COLO829 (cell line): ENCODE measurements around the gene TULP4.
"Not testable (repeated sequence)": the region's sequence is repeated elsewhere in the genome, so short reads cannot be mapped to it uniquely, and the experiment has no call there.

Source experiments
- DNase-seq: peaks from one replicate; pipeline ENCODE4 v3.0.0; 2012; ENCODE audit warnings: low spot score

Gene TULP4

DNA sequence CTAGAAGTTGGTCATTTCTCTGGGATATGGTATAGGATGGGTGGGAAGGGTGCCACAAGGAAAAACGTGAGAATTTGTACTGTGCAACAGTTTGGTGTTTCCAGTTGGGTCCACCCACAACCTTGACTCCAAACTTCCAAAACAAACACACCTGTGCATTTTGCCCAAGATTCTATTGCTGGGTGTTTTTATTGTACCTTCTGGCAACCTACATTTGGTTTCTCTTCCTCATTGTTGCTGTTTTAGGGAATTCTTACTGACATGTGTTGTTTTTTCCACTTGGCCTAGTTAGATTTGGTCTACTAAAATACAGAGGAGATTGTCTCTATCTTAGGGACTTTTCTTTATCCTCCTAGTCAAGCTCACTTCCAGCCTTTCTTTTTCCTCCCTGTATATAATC lies 16.7 kb downstream of the TULP4 start:
- no peak for DNase-seq

DNA sequence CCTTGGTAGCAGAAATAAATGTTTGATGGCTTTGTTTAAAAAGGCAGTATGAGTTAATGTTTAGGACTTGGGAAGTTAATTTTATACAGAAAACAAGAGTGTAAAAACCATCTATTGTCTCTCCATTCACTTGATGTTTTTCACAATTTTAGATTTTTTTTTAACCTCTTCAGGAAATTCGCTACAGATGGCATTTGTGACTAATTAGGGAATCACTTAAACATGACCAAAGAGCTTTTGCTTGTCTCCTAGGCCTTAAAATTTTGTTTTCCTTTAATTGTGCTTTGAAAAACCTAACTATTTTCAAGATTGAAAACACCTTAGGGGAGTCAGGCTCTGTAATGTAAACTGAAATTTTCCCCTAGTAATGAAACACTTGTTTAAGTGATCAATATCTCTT lies 17.3 kb downstream of the TULP4 start:
- no peak for DNase-seq

DNA sequence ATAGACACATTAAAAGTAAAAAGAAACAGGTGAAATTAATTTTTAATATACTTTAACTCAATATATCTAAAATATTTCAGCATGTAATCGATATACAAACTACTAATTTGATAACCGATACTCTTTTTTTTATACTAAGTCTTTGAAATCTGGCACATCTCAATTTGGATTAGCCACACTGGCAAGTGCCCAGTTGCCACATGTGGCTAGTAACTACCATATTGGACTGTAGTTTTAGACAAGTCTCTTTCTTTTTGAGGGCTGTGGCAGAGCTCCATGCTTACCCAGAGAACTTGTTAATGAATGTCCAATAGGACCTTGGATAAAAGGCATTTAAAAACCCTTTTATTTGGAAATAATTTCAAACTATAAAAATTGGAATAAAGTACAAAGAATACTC lies 17.8 kb downstream of the TULP4 start:
- no peak for DNase-seq

DNA sequence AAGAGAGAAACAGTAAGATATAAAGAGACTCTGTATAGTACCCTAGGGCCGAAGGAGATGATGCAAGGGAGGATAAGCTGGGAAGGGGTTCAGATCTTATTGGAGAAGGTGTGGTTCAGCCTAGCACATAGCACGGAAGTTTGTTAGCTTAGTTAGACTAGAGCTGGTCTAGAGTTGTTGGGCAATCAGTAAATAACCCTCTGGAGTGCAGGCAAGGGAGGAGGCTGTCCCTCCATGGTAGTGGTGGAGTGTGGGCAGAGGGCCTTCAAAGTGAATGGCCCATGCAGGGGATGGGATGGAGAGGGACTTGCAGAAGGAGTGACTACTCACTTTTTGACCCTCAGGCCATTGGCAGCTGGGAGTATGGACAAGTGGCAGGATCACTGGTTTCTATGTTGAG lies 20.0 kb downstream of the TULP4 start:
- DNase-seq, result no peak

DNA sequence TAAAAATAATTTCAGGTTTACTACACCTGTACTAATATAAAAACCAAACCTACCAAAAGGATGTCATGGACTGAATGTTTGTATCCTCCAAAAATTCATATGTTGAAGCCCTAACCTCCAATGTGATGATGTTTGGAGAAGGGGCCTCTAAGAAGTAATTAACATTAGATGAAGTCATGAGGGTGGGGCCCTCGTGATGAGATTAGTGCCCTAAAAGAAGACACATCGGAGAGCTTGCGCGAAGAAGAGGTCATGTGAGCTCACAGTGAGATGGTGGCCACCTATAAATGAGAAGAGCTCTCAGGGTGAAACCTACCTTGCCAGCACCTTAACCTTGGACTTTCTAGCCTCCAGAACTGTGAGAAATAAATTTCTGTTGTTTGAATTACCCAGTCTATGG lies 20.8 kb downstream of the TULP4 start:
- DNase-seq, result no peak

DNA sequence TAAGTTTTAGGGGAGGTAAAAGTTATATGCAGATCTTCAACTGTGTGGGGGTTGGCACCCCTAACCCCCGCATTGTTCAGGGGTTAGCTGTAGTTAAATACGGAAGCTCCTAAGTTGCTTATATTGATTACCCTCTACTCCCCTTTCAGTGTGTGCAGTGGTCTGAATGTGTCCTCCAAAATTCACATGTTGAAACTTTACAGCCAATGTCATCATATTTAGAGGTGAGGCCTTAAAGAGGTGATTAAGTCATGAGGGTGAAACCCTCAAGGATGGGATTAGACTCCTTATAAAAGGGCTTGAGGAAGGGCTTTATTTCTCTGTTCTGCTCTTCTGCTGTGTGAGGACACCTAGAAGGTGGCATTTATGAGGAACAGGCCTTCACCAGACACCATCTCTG lies 22.3 kb downstream of the TULP4 start:
- no peak for DNase-seq

DNA sequence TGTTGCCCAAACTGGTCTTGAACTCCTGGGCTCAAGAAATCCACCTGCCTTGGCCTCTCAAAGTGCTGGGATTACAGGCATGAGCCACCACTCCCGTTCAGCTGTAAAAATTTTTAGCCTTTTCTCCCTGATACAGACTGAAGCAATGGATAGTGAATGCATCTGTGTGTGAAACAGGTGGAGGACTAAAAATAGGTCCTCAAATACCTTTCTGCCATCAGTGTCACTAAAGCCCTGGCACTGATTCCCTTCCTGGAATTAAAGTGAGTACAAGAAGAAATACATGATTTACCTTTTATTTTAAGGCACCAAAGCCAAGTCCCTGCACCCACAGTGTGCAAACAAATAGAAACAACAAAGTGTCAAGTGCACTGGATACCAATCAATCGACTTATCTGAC lies 25.1 kb downstream of the TULP4 start:
- DNase-seq, result no peak

DNA sequence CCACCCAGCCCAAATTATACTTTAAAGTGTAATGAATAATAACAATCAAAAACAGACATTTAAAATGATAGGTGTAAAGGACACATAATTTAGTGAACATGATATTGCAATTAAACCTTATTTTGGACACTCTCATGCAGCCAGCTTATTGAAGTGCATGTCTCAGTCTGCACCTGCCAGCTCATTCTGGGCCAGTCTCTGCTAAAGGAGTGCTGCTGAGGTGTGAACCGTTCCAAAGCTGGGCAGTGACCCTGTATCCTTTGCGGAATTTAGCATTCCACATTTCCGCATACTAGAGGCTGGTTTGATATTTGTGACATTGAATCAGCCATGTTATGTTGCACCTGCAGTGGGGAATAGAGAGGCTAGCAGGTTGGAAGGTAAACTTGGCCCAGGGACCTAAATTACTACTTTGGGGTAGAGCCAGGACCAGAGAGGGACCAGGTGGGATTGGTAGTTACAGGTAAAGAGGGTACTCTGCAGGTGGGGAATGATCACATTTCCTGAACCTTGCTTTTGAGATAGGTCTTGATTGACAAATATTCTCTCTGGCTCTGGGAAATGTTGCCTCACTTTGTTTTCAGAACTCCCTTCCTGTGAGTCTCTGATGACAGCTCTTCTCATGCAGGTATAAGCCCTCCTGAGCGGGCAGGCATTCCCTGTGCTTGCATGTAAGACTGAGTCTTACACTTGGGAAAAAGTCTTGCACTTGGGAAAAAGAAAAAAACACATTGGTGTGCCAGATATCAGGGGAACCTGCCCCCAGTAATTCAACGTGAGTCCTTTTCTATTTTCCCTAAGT lies 26.2 kb downstream of the TULP4 start:
- DNase-seq, result no peak

DNA sequence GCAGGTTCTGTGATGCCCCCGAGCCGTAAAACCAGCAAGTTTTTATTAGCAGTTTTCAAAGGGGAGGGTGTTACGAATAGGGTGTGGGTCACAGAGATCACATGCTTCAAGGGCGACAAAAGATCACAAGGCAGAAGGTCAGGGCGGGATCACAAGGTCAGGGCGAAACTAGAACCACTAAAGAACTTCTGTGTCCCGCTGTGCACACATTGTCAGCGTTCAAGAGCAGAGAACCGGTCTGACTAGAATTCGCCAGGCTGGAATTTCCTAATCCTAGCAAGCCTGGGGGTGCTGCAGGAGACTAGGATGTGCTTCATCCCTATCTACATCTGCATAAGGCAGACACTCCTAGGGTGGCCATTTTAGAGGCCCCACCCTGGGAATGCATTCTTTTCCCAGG lies 26.9 kb downstream of the TULP4 start:
- DNase-seq, result not testable (repeated sequence)

DNA sequence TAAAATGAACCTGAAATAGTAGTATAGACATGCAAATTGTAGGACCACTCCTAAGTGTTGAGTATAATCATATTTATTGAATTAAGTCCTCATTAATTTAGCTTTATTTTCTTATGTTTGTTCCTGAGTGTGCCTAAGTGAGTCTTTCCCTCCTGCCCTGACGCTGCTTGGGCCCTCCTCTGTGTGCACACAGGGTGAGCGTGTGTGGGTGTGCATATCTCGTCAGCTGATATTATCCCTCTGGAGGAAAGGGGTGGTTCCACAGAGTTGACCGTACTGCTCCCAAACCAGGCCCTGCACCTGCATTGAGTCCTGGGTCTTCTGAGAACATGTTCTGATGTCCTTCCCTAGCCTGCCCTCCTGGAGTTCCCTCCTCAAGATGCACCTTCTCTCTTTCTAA lies 28.0 kb downstream of the TULP4 start:
- DNase-seq, result no peak

DNA sequence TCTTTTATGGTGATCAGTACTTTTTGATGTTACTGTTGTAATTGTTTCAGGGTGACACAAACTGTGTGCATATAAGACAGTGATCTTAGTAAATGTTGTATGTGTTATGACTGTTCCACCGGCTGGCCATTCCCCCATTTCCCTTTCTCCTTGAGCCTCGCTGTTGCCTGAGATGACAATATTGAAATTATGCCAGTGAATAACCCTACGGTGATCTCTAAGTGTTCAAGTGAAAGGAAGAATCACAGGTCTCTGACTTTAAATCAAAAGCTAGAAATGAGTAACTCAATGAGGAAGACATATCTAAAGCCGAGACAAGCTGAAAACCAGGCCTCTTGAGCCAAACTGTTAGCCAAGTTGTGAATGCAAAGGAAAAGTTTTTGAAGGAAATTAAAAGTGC lies 32.3 kb downstream of the TULP4 start:
- DNase-seq, result no peak

DNA sequence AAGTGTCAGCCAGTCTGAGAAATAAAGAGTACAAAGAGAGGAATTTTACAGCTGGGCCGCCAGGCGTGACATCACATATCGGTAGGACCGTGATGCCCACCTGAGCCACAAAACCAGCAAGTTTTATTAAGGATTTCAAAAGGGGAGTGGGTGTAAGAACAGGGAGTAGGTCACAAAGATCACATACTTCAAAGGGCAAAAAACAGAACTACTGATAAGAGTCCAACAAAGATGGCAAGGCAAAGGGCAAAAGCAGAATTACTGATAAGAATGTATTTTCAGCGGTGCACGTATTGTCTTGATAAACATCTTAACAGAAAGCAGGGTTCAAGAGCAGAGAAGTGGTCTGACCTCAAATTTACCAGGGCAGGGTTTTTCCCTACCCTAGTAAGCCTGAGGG lies 33.2 kb downstream of the TULP4 start:
- DNase-seq, result not testable (repeated sequence)

DNA sequence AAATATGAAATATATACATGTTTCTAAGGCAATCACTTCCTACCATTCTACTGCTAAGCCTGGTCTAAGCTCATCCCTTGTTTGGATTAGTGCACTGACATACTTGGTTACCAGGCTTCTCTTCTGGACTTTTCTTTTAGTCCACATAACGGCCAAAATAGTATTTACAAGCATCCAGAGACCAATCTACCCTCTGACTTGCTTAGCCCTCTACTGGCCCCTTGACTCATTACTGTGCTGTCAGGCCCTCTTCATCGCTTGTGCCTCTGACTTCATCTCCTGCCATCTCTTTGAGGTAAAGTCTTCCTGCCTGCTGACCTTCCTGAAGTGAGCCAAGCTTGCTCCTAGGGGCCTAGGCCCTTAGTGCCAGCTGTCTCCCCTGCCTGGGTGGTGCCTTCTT lies 35.1 kb downstream of the TULP4 start:
- DNase-seq, result no peak

DNA sequence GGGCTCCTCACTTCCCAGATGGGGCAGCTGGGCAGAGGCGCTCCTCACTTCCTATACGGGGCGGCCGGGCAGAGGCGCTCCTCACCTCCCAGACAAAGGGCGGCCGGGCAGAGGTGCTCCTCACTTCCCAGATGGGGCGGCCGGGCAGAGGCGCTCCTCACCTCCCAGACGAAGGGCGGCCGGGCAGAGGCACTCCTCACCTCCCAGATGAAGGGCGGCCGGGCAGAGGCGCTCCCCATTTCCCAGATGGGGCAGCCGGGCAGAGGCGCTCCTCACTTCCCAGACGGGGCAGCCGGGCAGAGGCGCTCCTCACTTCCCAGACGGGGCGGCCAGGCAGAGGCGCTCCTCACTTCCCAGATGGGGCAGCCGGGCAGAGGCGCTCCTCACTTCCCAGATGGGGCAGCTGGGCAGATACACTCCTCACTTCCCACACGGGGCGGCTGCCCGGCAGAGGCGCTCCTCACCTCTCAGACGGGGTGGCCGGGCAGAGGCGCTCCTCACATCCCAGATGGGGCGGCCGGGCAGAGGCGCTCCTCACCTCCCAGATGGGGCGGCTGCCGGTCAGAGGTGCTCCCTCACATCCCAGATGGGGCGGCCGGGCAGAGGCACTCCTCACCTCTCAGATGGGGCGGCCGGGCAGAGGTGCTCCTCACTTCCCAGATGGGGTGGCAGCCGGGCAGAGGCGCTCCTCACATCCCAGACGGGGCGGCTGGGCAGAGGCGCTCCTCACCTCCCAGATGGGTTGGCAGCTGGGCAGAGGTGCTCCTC lies 36.7 kb downstream of the TULP4 start:
- DNase-seq, result not testable (repeated sequence)

DNA sequence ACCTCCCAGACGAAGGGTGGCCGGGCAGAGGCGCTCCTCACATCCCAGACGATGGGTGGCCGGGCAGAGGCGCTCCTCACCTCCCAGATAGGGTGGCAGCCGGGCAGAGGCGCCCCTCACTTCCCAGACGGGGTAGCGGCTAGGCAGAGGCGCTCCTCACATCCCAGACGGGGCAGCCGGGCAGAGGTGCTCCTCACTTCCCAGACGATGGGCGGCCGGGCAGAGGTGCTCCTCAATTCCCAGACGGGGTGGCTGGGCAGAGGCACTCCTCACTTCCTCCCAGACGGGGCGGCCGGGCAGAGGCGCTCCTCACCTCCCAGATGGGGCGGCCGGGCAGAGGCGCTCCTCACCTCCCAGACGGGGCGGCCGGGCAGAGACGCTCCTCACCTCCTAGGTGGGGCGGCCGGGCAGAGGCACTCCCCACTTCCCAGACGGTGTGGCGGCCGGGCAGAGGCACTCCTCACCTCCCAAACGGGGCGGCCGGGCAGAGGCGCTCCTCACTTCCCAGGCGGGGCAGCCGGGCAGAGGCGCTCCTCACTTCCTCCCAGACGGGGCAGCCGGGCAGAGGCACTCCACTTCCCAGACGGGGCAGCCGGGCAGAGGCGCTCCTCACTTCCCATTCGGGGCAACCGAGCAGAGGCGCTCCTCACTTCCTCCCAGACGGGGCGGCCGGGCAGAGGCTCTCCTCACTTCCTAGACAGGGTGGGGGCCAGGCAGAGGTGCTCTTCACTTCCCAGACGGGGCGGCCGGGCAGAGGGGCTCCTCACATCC lies 37.4 kb downstream of the TULP4 start:
- DNase-seq, result not testable (repeated sequence)

DNA sequence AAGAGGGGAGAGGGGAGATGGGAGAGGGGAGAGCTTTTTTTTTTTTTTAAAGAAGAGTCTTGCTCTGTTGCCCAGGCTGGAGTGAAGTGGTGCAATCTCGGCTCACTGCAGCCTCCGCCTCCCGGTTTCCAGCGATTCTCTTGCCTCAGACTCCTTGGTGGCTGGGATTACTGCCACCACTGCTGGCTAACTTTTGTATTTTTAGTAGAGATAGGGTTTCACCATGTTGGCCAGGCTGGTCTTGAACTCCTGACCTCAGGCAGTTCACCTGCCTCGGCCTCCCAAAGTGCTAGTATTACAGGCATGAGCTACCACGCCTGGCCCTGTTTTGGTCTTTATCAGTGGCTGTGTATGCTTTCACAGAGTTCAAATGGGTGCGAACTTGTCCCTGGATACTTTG lies 38.5 kb downstream of the TULP4 start:
- not testable (repeated sequence) for DNase-seq

DNA sequence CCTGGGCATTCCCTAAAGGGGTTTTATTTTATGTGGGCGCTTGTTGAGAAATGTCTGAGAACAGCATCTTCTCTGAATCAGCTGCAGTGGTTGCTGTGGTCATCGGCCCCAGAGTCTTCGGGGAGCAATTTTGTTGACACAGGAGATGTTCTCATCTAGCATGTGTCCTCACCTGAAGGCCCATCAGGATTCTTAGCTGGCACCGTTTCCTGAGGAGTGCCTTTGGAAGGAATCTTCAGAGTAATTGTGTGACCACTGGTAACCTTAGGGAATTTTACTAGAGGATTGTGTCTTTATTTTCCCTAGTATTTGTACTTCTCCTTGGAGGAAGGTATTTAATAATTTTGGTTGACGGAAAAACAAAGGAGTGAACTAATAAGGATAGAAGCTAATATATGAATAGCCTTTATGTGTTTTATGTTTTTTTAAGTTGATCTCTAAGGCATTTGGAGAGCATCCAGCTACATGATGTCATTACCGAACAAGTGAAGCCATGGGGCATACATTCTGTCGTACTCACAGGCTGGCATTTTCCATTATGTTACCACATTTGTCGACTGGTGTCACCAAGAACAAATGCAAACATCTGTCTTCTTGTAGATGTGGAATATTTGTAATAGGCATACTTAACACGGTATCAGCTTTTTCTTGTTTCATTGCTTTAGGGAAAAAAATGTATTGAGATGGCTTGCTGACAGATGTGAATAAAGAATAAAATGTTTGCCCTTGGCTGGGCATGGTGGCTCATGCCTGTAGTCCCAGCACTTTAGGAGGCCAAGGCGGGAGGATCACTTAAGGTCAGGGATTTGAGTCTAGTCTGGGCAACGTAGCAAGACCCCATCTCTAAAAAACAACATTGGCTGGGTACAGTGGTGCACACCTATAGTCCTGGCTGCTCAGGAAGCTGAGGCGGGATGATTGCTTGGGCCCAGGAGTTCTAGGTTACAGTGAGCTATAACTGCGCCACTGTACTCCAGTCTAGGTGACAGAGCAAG lies 41.9 kb downstream of the TULP4 start:
- no peak for DNase-seq

DNA sequence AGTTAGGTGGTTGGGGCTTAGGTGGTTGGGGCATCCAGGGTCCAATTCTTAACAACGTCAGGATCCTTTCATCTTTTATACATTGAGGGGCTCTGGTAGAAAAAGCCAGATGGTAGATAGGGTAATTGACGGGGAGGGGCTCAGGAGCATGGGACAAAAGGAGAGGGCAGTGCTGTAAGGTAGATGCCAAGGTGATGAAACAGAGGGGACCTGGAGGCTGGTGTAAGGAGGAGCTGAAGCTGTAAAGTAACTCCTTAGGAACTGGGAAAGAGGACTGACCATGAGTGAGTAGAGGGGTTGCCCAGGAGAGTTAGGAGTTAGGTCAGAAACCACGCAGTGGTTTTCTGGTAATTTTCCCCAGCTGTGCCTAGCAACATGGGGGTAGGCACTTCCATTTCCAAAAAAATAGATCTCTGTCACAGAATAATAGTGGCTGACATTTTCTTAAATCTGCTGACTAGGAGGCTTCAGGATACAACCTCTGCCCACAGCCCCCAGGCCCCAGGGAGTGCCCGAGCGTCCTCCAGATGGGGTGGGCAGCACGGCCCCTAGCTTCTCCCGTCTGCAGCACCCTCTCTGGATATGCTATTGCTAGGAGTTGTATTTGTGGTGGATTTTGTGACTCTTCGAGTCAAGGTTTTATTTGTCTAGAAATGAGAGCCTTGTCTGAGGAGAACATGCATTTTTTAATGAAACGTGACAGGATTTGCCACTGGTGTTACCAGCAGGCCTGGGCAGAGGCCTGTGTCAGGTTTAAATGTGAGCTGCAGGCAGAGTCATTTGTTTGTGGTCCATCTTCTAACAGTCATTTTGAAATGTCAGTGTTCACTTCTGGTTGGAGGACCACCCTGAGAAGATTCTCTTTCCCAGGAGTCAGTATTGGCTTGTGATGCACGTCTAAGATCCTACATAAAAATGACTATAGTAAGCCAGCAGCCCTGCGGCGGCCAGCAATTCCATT lies 44.6 kb downstream of the TULP4 start:
- DNase-seq, result no peak

DNA sequence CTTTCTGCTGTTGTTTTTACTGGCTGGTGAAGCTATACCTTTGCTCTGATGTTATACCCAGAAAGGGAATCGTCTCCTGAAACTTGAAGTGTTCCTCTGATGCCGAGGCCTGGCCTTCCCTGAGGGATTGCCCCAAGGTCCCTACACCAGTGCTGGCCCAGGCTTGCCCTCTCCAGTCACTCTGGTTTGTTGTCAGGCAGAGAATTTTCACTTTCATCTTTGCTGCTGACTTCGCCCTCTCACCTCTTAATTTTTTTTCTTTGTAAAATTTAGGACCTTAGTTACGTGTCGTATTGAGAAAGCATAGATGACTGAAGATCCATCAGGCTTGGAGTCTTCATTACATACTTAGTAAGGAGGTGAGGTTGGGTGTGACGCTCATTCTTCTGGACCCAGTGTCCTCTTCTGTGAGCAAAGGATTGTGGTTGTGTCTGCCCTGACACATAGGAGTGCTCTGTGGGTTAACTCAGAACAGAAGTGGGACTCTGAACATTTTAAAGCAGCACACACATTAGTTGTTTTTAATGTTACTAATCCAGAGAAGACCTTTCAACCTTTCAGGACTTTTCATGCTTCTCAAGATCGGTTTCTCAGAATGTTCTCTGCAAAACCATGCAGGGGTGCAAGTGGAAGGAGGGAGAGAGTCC lies 45.4 kb downstream of the TULP4 start:
- DNase-seq, result no peak
